A673 (cell line): ENCODE measurements around the gene CYBC1. TPM values are rescaled to one million over a fixed set of nuclear protein-coding genes. Genes with fewer than 3 reads are reported as not detected.

Source experiments
- BruUV-seq: library from RNA; stranded (reverse); fragments of 400-500 nt; replicated peaks from 2 replicates; lab custom pipeline; 2021; lab: Mats Ljungman, UMichigan
- CTCF ChIA-PET: fragments of 300-600 bp; sonication (Branson Sonifier 250); formaldehyde crosslinking; loops from one replicate; lab custom pipeline; 2022; ENCODE audit warnings: antibody characterized with exemption; lab: Charles Lee
- POLR2A ChIA-PET: fragments of 300-600 bp; sonication (Branson Sonifier 250); formaldehyde crosslinking; loops from one replicate; lab custom pipeline; 2022; ENCODE audit warnings: antibody characterized with exemption; ENCODE audit not compliant: low non-redundant PET; lab: Charles Lee
- DNase-seq: peaks from one replicate; pipeline ENCODE4 v3.0.0-alpha.2; 2015; ENCODE audit warnings: low spot score
- H3K27ac ChIP-seq: fragments of 200-600 bp; sonication (generic); 2 replicates; pipeline ENCODE4 v1.5.1; 2016; ENCODE audit warnings: mixed run types, low read depth, mild to moderate bottlenecking, mixed read lengths, antibody characterized with exemption, low read length; ENCODE audit not compliant: poor library complexity, severe bottlenecking
- H3K27me3 ChIP-seq: fragments of 200-600 bp; sonication (generic); replicated peaks from 2 replicates; pipeline ENCODE4 v1.6.1; 2017; ENCODE audit warnings: mixed run types, low read depth, mild to moderate bottlenecking, mixed read lengths, antibody characterized with exemption, low read length; ENCODE audit not compliant: insufficient read depth, poor library complexity
- H3K36me3 ChIP-seq: fragments of 200-600 bp; sonication (generic); 2 replicates; pipeline ENCODE4 v1.6.1; 2016; ENCODE audit warnings: mixed run types, mild to moderate bottlenecking, mixed read lengths, antibody characterized with exemption, low read length; ENCODE audit not compliant: insufficient read depth, poor library complexity, severe bottlenecking
- H3K4me1 ChIP-seq: fragments of 200-600 bp; sonication (generic); 2 replicates; pipeline ENCODE4 v1.6.1; 2017; ENCODE audit warnings: mixed run types, mild to moderate bottlenecking, mixed read lengths, antibody characterized with exemption, low read length; ENCODE audit not compliant: insufficient read depth, poor library complexity, severe bottlenecking
- H3K4me3 ChIP-seq: fragments of 200-600 bp; sonication (generic); 2 replicates; pipeline ENCODE4 v1.5.1; 2016; ENCODE audit warnings: low read depth, mixed run types, mild to moderate bottlenecking, mixed read lengths, low read length; ENCODE audit not compliant: poor library complexity, severe bottlenecking
- H3K9me3 ChIP-seq: fragments of 200-600 bp; sonication (generic); 2 replicates; pipeline ENCODE4 v1.6.1; 2016; ENCODE audit warnings: mixed run types, low read depth, mild to moderate bottlenecking, mixed read lengths, antibody characterized with exemption, low read length; ENCODE audit not compliant: poor library complexity, severe bottlenecking
- EZH2 ChIP-seq: fragments of 200-600 bp; sonication (generic); IDR thresholded peaks from 2 replicates; pipeline ENCODE4 v1.6.1; 2017; ENCODE audit warnings: borderline replicate concordance, low read depth, mild to moderate bottlenecking, mixed read lengths, antibody characterized with exemption, low read length; ENCODE audit not compliant: poor library complexity, severe bottlenecking
- intact Hi-C: fragments of 100-400 bp; cut with micrococcal nuclease; formaldehyde crosslinking; loops from one replicate; pipeline ENCODE4 v1.10.0; 2022; ENCODE audit not compliant: unreplicated experiment
- total RNA-seq: library from RNA; stranded (reverse); gene quantifications from 2 replicates; pipeline ENCODE4 v1.2.3, GENCODE V29; 2021
- TF ChIP-seq, protein P1 (sequence below): fragments of 300-800, 200-600 bp; sonication (generic); conservative IDR thresholded peaks from 2 replicates; pipeline ENCODE4 v1.5.1; 2017; ENCODE audit warnings: low read depth, mild to moderate bottlenecking, antibody characterized with exemption, low read length, moderate library complexity, mixed read lengths

Gene CYBC1
- total RNA-seq, 1 experiment from 2014 or later, result 72.8 TPM

DNA sequence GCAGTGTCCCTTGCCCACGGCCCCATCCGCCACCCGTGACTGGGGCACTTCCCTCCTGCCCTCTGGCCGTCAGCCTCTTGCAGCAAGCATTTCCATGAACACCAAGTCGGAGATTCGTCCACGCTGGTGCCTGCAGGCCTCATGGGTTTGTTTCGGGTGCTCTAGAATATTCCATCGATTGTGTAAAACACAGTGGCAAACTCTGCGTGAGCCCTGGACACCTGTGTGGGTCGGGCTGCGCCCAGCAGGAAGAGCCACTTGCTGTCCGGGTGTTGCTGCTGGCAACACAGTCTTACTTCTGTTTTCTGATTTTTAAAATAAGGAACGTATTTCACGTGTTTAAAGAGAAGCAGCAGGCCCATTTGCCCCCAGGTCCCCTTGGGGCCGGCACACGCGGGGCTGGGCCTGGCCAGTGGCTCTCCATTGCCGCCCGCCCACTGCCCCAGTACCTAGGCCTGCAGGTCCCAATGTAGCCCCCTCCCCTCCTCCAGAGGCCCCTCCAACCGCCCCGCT lies 10.0 kb downstream of the CYBC1 start:
- Histone ChIP-seq H3K4me3 (no peak overlapping the region), H3K4me1 (peaks cover 10% of the 10 kb centered on the region), H3K27ac (no peak overlapping the region), H3K36me3 (peaks cover 6% of the 10 kb centered on the region), H3K27me3 (no peaks in the 10 kb centered on the region), H3K9me3 (no peaks in the 10 kb centered on the region)
- CTCF ChIA-PET, result no interaction called here
- intact Hi-C loops, result no loop called here
- BruUV-seq, result no TSS peak
- TF ChIP-seq, protein P1, sequence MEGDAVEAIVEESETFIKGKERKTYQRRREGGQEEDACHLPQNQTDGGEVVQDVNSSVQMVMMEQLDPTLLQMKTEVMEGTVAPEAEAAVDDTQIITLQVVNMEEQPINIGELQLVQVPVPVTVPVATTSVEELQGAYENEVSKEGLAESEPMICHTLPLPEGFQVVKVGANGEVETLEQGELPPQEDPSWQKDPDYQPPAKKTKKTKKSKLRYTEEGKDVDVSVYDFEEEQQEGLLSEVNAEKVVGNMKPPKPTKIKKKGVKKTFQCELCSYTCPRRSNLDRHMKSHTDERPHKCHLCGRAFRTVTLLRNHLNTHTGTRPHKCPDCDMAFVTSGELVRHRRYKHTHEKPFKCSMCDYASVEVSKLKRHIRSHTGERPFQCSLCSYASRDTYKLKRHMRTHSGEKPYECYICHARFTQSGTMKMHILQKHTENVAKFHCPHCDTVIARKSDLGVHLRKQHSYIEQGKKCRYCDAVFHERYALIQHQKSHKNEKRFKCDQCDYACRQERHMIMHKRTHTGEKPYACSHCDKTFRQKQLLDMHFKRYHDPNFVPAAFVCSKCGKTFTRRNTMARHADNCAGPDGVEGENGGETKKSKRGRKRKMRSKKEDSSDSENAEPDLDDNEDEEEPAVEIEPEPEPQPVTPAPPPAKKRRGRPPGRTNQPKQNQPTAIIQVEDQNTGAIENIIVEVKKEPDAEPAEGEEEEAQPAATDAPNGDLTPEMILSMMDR, result no peak
- TF ChIP-seq EZH2, result no peak
- POLR2A ChIA-PET, result no interaction called here
- no peak for DNase-seq

DNA sequence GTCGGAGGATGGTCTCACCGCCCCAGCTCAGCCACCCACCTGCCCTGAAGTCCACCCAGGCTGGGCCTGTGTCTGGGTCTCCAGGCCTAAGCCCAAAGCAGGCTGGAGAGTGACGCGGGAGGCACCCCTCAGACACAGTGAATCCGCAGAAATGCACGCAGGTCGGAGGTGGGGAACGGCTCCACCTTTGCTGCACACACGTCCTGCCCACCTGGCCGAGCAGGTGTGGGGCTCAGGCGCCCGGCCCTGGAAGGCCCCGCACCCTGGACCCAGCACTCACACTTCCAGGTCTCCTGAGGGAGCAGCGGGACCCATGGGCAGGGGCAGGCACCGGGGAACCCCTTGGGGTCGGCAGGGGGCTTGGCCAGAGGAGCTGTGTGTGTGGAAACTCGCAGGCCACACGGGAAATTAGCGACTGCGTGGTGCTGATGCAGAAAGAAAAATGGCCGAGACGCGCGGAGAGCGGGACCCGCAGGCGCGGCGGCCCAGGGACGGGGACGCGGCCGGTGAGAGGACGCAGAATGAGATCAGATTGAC lies 10.7 kb downstream of the CYBC1 start:
- no peak overlapping the region for H3K27ac ChIP-seq
- H3K4me3 ChIP-seq, result no peak overlapping the region
- H3K9me3 ChIP-seq, result no peaks in the 10 kb centered on the region
- DNase-seq, result no peak
- intact Hi-C loops, result no loop called here
- no TSS peak for BruUV-seq
- no peaks in the 10 kb centered on the region for H3K27me3 ChIP-seq
- CTCF ChIA-PET, result no interaction called here
- peaks cover 6% of the 10 kb centered on the region for H3K36me3 ChIP-seq
- POLR2A ChIA-PET, result no interaction called here
- TF ChIP-seq EZH2, result no peak
- TF ChIP-seq, protein P1, result no peak
- H3K4me1 ChIP-seq, result peaks cover 10% of the 10 kb centered on the region

DNA sequence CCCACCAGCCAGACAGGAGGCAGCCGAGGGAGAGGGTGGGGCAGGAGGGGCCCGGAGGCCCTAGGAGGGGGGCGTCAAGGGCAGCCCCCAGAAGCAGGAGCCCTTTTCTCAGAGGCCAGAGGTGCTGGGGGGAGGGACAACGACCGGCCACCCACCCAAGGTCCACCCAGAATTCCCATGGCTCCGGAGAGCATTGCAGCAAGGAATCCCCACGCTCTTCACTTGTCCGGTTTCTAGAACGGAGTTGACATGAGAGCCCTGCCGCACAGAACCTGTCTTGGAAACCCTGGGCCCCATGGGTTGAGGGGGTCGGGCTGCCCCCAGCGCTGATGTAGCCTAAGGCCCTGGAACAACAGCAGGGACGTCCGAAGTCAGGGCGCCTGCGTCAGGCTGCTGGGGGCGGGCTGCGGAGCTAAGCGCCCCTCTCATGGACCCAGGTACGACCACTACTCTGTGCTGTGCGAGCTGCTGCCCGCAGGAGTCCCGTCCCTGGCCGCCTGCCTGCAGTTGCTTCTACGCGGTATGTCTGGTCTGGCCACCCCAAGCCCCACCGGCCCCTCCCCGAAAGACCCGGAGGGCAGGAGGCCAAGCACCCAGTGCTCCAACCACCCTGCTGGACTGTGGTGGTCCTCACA lies 11.2 kb downstream of the CYBC1 start:
- intact Hi-C loops, result no loop called here
- ChIA-PET CTCF (no interaction called here), POLR2A (no interaction called here)
- Histone ChIP-seq H3K4me3 (no peak overlapping the region), H3K36me3 (peaks cover 4% of the 10 kb centered on the region), H3K4me1 (peaks cover 10% of the 10 kb centered on the region), H3K27ac (no peak overlapping the region), H3K9me3 (no peaks in the 10 kb centered on the region), H3K27me3 (no peaks in the 10 kb centered on the region)
- DNase-seq, result no peak
- TF ChIP-seq EZH2, result no peak
- TF ChIP-seq, protein P1, result no peak
- no TSS peak for BruUV-seq
